DMS53 treated with DMSO at 0.1 percent for 48 hours (cell line): Measurements from ENCODE around the gene TMC1.
"Not testable (repeated sequence)": the region's sequence is repeated elsewhere in the genome, so short reads cannot be mapped to it uniquely, and the experiment has no call there.

ENCODE experiments used
- DNase-seq: peaks from one replicate; lab custom pipeline; 2025; ENCODE audit not compliant: unreplicated experiment; lab: John Stamatoyannopoulos, UW

Gene TMC1

GRCh38 chr9:72812559-72813111, 291.2 kb downstream of the TMC1 start:
- DNase-seq, result no peak

GRCh38 chr9:72813544-72813943, 292.1 kb downstream of the TMC1 start:
- DNase-seq, result no peak

- no peak for DNase-seq
These were observed 292.7 kb downstream of the TMC1 start for GRCh38 chr9:72814083-72814597.

- no peak for DNase-seq
These were observed 295.3 kb downstream of the TMC1 start for GRCh38 chr9:72816666-72817065.

DNA sequence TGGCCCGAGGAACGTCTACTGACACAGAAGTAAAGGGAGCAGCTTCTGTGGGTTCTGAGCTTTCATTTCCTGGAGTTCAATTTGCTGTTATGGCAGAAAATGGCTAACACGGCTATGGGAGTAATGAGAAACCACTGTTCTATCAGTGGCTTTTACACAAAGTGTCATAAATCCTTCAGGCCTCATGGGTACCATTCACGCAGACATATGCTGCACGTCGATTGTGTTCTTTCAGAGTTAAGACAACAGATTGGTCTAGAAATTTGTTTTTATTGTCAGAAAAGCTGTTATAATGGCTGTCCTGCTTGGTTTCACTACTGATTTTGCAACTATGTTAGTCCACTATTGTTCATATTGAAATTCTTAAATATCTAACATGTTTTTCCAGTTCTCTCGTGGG, 296.0 kb downstream of the TMC1 start:
- DNase-seq, result no peak

DNA sequence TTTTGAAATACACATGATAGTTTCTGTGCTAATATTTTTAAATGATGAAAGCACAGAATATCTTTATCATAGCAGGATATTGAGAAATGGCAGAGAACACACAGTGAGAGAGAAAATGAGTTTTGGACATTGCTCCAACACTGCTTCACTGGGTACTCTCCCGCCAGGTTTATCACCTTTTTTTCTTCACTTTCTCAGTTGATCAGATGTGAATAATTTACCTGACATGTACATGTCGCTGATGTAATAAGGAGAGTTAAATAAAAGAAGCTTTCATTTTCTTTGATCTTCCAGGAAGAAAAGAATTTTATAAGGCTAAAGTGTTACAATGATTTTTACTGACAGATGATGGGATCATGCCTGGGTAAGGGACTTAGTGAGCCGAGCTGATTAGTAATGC, 297.0 kb downstream of the TMC1 start:
- no peak for DNase-seq

DNA sequence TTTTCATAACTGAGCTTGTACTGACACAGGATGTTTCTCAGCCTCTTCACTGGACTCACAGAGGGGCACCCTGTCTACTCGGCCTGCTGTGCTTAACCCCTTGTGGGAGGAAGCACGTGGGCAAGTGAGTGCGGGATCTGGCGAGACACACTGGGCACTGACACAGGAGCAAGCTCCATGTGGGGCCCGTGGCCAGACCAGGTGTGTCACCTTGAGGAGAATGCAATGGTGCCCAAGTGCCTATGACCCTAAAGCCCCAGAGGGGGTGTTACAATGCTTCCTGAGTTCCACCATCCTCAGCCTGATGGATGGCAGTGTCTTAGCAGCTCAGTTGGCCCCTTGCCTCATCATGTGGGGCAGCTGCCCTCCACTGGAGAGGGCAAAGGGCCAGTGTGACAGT, 302.6 kb downstream of the TMC1 start:
- no peak for DNase-seq

GRCh38 chr9:72826996-72827949, 305.9 kb downstream of the TMC1 start:
- no peak for DNase-seq

- peak; percentile 35 for DNase-seq
These were observed 306.7 kb downstream of the TMC1 start for GRCh38 chr9:72827950-72828731.

- no peak for DNase-seq
These were observed 313.6 kb downstream of the TMC1 start for GRCh38 chr9:72834994-72835393.

GRCh38 chr9:72836790-72837189, 315.4 kb downstream of the TMC1 start:
- no peak for DNase-seq

GRCh38 chr9:72839085-72839484, 317.7 kb downstream of the TMC1 start:
- DNase-seq, result no peak

- DNase-seq, result no peak
These were observed 322.4 kb downstream of the TMC1 start for GRCh38 chr9:72843520-72844439.

GRCh38 chr9:72844440-72844768, 323.0 kb downstream of the TMC1 start:
- DNase-seq, result no peak

DNA sequence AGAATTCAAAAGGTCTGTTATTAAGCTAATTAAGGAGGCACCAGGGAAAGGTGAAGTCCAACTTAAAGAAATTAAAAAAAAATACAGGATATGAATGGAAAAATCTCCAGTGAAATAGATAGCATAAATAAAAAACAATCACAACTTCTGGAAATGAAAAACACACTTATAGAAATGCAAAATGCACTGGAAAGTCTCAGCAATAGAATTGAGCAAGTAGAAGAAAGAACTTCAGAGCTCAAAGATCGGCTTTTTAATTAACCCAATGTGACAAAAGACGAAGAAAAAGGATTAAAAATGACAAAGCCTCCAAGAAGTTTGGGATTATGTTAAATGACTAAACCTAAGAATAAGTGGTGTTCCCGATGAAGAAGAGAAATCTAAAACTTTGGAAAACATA, 323.6 kb downstream of the TMC1 start:
- DNase-seq, result not testable (repeated sequence)

DNA sequence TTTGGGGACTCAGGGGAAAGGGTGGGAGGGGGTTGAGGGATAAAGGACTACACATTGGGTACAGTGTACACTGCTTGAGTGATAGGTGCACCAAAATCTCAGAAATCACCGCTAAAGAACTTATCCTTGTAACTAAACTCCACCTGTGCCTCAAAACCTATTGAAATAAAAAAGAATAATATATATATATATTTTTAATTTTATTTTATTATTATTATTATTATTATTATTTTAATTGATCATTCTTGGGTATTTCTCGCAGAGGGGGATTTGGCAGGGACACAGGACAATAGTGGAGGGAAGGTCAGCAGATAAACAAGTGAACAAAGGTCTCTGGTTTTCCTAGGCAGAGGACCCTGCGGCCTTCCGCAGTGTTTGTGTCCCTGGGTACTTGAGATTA, 328.8 kb downstream of the TMC1 start:
- not testable (repeated sequence) for DNase-seq

- no peak for DNase-seq
These were observed 333.9 kb downstream of the TMC1 start for GRCh38 chr9:72855321-72855720.

DNA sequence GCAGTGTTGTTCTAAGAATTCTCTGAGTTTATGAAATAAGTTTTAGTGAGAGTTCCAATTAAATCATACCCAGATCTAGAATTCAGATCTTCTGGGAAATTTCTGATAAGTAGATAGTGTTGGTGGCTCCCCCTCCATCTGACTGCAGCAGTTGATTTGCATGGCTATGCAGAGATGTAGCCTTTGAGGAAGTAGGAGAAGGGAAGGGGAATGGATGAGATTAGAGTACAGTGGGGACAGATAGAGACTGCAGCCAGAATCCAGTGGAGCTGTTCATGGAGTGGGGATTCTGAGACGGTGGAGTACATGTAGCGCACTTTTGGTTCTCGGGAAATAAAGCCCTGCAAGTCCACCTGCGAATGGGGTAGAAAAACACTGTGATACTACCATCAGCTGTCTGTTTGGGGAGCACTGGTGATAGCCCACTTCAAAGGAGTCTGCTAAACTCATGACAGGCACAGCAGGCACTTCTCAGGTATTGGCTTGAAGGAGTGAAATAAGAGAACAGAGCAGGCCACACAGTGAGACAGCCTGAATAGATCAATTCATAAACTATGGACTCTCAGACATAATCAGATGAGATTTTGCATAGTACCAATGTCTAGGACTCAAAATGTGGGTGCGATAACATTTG, 334.6 kb downstream of the TMC1 start:
- DNase-seq, result no peak

GRCh38 chr9:72856972-72857623, 335.7 kb downstream of the TMC1 start:
- peak; percentile 47 for DNase-seq

DNA sequence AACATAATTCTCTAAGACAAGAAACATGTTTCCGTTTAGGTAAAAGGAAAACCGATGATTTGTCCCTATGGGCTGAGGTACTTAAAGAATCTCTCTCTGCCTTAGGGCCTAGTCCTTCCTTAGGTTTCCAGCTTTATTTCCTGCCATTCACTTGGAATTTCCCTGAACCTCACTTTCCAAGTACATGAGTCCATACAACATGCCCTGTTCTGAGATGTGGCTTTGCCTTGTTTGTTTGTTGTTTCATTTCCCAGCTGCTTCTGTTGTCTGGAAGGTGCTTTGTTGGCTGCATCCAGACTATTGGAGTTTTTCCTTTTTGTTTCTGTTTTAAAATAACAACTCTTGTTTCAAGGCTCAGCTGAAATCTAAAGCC, 336.2 kb downstream of the TMC1 start:
- DNase-seq, result no peak
